Psoas muscle (tissue), 8 donors: ENCODE measurements around the gene LMBR1. TPM values are rescaled to one million over a fixed set of nuclear protein-coding genes. Genes with fewer than 3 reads are reported as not detected.

Source experiments
- ATAC-seq, 4 donors: fragments of 200-7000 bp; cut with Tn5 transposase; one replicate each; pipeline ENCODE4 v1.9.1; 2020; ENCODE audit warnings: moderate library complexity in 3 of 4, mild to moderate bottlenecking in 2 of 4
- DNase-seq, 2 donors: peaks; one replicate each; pipeline ENCODE4 v3.0.0-alpha.2; 2020
- H3K27ac ChIP-seq: fragments of 200-600 bp; one replicate; pipeline ENCODE4 v1.8.0; 2022
- H3K27me3 ChIP-seq, 3 donors: fragments of 200-600 bp in 1 of 3; one replicate each; pipeline versions ENCODE4 v1.6.1 to v1.8.0; 2013 to 2022; ENCODE audit warnings: low read length in 2 of 3, mild to moderate bottlenecking in 2 of 3, moderate library complexity in 1 of 3; ENCODE audit not compliant: insufficient read depth in 3 of 3
- H3K36me3 ChIP-seq, 2 donors: fragments of 200-600 bp in 1 of 2; one replicate each; pipeline versions ENCODE4 v1.6.1 to v1.8.0; 2013 to 2022; ENCODE audit warnings: low read depth in 1 of 2, mild to moderate bottlenecking in 1 of 2, moderate library complexity in 1 of 2; ENCODE audit not compliant: insufficient read depth in 1 of 2
- H3K4me1 ChIP-seq: fragments of 200-600 bp; one replicate; pipeline ENCODE4 v1.8.0; 2022
- H3K4me3 ChIP-seq: fragments of 200-600 bp; one replicate; pipeline ENCODE4 v1.8.0; 2022; ENCODE audit warnings: mild to moderate bottlenecking
- H3K9me3 ChIP-seq: fragments of 200-600 bp; one replicate; pipeline ENCODE4 v1.8.0; 2022
- CTCF ChIP-seq: fragments of 200-600 bp; IDR thresholded peaks from one replicate; pipeline ENCODE4 v1.8.0; 2022; ENCODE audit warnings: antibody characterized with exemption
- WGBS, 3 donors: extraction: QIAGEN DNeasy Blood & Tissue Kit; methylation state at CpG; one replicate each; pipeline versions ENCODE4 v1.1.6 to v1.1.7; 2013; 5-methylcytosine and 5-hydroxymethylcytosine counted together
- intact Hi-C, 2 donors: fragments of 100-400 bp; cut with DNase I; formaldehyde crosslinking; loops; one replicate each; pipeline versions ENCODE4 v1.11.0 to v1.14.2; 2022
- polyA plus RNA-seq, 3 donors: library from polyadenylated mRNA; stranded (reverse); fragments of 200-250 nt; gene quantifications; one replicate each; pipeline ENCODE4 v1.2.3, GENCODE V29; 2013
- total RNA-seq, 4 donors: library from RNA; stranded (reverse); fragmentation: NEBNext Ultra II Directional in 2 of 4; extraction: Animal tissue kit (Norgen Biotek cat#: 25700) in 2 of 4; gene quantifications; one replicate each; pipeline versions ENCODE4 v1.2.1 to v1.2.4, GENCODE V29; 2021 to 2023
- donor health status: healthy with polysubstance abuse.
- donor health status: DM: no; HTN: no; CAD: no; lungs with moderate emphysema.
- donor health status: Bipolar disorder and iron deficiency.
- donor health status: healthy.
- donor health status: DM: yes; HTN: yes; CAD: no.
- donor health status: DM: no; HTN: no; CAD: no.
- donor health status: DM: no; HTN: no; CAD: no.
- donor health status: DM: yes; HTN: yes; CAD: no.

The LMBR1 gene
- total and polyA plus RNA-seq, 7 donors: 6.4 to 33.3 (median 21.7) TPM

GRCh38 chr7:156823435-156823834 lies 69.5 kb downstream of the LMBR1 start:
- DNase-seq (no peak), ATAC-seq (no peak)
- no peaks in the 10 kb centered on the region for H3K9me3 ChIP-seq
- intact Hi-C loops: no loop called here
- H3K4me3 ChIP-seq: no peak overlapping the region
- peaks cover 0 to 14% of the 10 kb centered on the region in 2 donors for H3K36me3 ChIP-seq
- TF ChIP-seq CTCF: no peak
- H3K4me1 ChIP-seq: no peaks in the 10 kb centered on the region
- H3K27ac ChIP-seq: no peak overlapping the region
- no peaks in the 10 kb centered on the region for H3K27me3 ChIP-seq
- 93 to 95% (median 94%) methylated on average over 4 of the region's 4 CpGs for WGBS, 3 donors

GRCh38 chr7:156820445-156821063 lies 72.4 kb downstream of the LMBR1 start:
- no peak for TF ChIP-seq CTCF
- no peak for DNase-seq
- Histone ChIP-seq H3K4me1 (no peaks in the 10 kb centered on the region), H3K36me3 (peaks cover 0 to 4% of the 10 kb centered on the region in 2 donors), H3K27ac (no peak overlapping the region), H3K9me3 (no peaks in the 10 kb centered on the region), H3K4me3 (no peak overlapping the region), H3K27me3 (no peaks in the 10 kb centered on the region)
- WGBS, 3 donors: 94 to 97% (median 96%) methylated on average over 8 of the region's 8 CpGs
- intact Hi-C loops: no loop called here
- no peak for ATAC-seq

- no peaks in the 10 kb centered on the region for H3K4me1 ChIP-seq
- TF ChIP-seq CTCF: no peak
- no peaks in the 10 kb centered on the region for H3K9me3 ChIP-seq
- 89 to 96% (median 90%) methylated on average over 5 of the region's 5 CpGs for WGBS, 3 donors
- H3K27me3 ChIP-seq: no peaks in the 10 kb centered on the region
- no peak overlapping the region for H3K4me3 ChIP-seq
- DNase-seq (no peak), ATAC-seq (no peak)
- no peaks in the 10 kb centered on the region for H3K36me3 ChIP-seq
- intact Hi-C loops: no loop called here
- H3K27ac ChIP-seq: no peak overlapping the region
Measured at GRCh38 chr7:156819733-156820295, 73.2 kb downstream of the LMBR1 start.

- TF ChIP-seq CTCF: no peak
- H3K9me3 ChIP-seq: no peaks in the 10 kb centered on the region
- H3K27ac ChIP-seq: no peak overlapping the region
- ATAC-seq: no peak
- H3K4me3 ChIP-seq: no peak overlapping the region
- no peak for DNase-seq
- intact Hi-C loops: no loop called here
- H3K27me3 ChIP-seq: no peaks in the 10 kb centered on the region
- no peaks in the 10 kb centered on the region for H3K36me3 ChIP-seq
- H3K4me1 ChIP-seq: no peaks in the 10 kb centered on the region
- 95 to 96% (median 96%) methylated on average over 2 of the region's 2 CpGs for WGBS, 3 donors
Measured at GRCh38 chr7:156818133-156818532, 74.8 kb downstream of the LMBR1 start.
